H9 (cell line): ENCODE measurements around the gene MTOR. TPM values are rescaled to one million over a fixed set of nuclear protein-coding genes. Genes with fewer than 3 reads are reported as not detected.

Source experiments
- DNase-seq: peaks from one replicate; pipeline ENCODE4 v3.0.0-alpha.2; 2017
- H2AFZ ChIP-seq: one replicate; pipeline ENCODE4 v1.6.1; 2013; ENCODE audit warnings: mild to moderate bottlenecking, low read length, control low read depth, moderate library complexity
- H2AK5ac ChIP-seq: 2 replicates; pipeline ENCODE4 v1.6.1; 2013; ENCODE audit warnings: low read length, control low read depth, mixed read lengths; ENCODE audit not compliant: insufficient read length
- H2BK120ac ChIP-seq: one replicate; pipeline ENCODE4 v1.6.1; 2013; ENCODE audit warnings: low read depth, mild to moderate bottlenecking, low read length, control low read depth, inconsistent platforms; ENCODE audit not compliant: poor library complexity, severe bottlenecking
- H2BK12ac ChIP-seq: 2 replicates; pipeline ENCODE4 v1.6.1; 2013; ENCODE audit warnings: low read length, control low read depth, mixed read lengths, low read depth; ENCODE audit not compliant: insufficient read length
- H2BK15ac ChIP-seq: 2 replicates; pipeline ENCODE4 v1.6.1; 2013; ENCODE audit warnings: low read depth, low read length, control low read depth
- H2BK20ac ChIP-seq: one replicate; pipeline ENCODE4 v1.6.1; 2013; ENCODE audit warnings: low read depth, mild to moderate bottlenecking, low read length, control low read depth, inconsistent platforms; ENCODE audit not compliant: poor library complexity, severe bottlenecking
- H2BK5ac ChIP-seq: 2 replicates; pipeline ENCODE4 v1.6.1; 2013; ENCODE audit warnings: low read length, control low read depth, mixed read lengths; ENCODE audit not compliant: insufficient read length
- H3K14ac ChIP-seq: 2 replicates; pipeline ENCODE4 v1.6.1; 2013; ENCODE audit warnings: low read length, control low read depth; ENCODE audit not compliant: insufficient read depth
- H3K18ac ChIP-seq: 2 replicates; pipeline ENCODE4 v1.6.1; 2013; ENCODE audit warnings: low read depth, mild to moderate bottlenecking, mixed read lengths, low read length, control low read depth; ENCODE audit not compliant: insufficient read length
- H3K23ac ChIP-seq: 2 replicates; pipeline ENCODE4 v1.6.1; 2013; ENCODE audit warnings: low read length, control low read depth, mixed read lengths, low read depth; ENCODE audit not compliant: insufficient read length
- H3K23me2 ChIP-seq: 2 replicates; pipeline ENCODE4 v1.6.1; 2013; ENCODE audit warnings: low read depth, mild to moderate bottlenecking, mixed read lengths, low read length, control low read depth; ENCODE audit not compliant: insufficient read length, poor library complexity, severe bottlenecking
- H3K27ac ChIP-seq: 2 replicates; pipeline ENCODE4 v1.5.1; 2013; ENCODE audit warnings: low read length, control low read depth, mixed read lengths, low read depth; ENCODE audit not compliant: insufficient read length
- H3K27me3 ChIP-seq: 2 replicates; pipeline ENCODE4 v1.6.1; 2013; ENCODE audit warnings: low read length, control low read depth, inconsistent platforms; ENCODE audit not compliant: insufficient read depth
- H3K4ac ChIP-seq: 2 replicates; pipeline ENCODE4 v1.6.1; 2013; ENCODE audit warnings: low read depth, mild to moderate bottlenecking, control low read depth, inconsistent platforms, low read length, moderate library complexity
- H3K4me1 ChIP-seq: 2 replicates; pipeline ENCODE4 v1.6.1; 2013; ENCODE audit warnings: low read length, control low read depth, inconsistent platforms; ENCODE audit not compliant: insufficient read depth
- H3K4me2 ChIP-seq: 2 replicates; pipeline ENCODE4 v1.6.1; 2013; ENCODE audit warnings: low read length, control low read depth, mixed read lengths; ENCODE audit not compliant: insufficient read length, insufficient read depth
- H3K56ac ChIP-seq: 2 replicates; pipeline ENCODE4 v1.6.1; 2013; ENCODE audit warnings: low read depth, mild to moderate bottlenecking, mixed read lengths, low read length, control low read depth; ENCODE audit not compliant: insufficient read length
- H3K79me1 ChIP-seq: 2 replicates; pipeline ENCODE4 v1.6.1; 2013; ENCODE audit warnings: low read depth, mild to moderate bottlenecking, moderate library complexity, low read length, control low read depth, inconsistent platforms; ENCODE audit not compliant: insufficient read depth, poor library complexity, severe bottlenecking
- H3K79me2 ChIP-seq: 2 replicates; pipeline ENCODE4 v1.6.1; 2013; ENCODE audit warnings: low read length, control low read depth, inconsistent platforms; ENCODE audit not compliant: insufficient read depth
- H3K9ac ChIP-seq: 2 replicates; pipeline ENCODE4 v1.6.1; 2013; ENCODE audit warnings: low read length, control low read depth, mixed read lengths; ENCODE audit not compliant: insufficient read length; ENCODE audit errors: extremely low read depth
- H3K9me3 ChIP-seq: one replicate; pipeline ENCODE4 v1.6.1; 2013; ENCODE audit warnings: low read depth, low read length, inconsistent platforms; ENCODE audit not compliant: control insufficient read depth
- H3T11ph ChIP-seq: one replicate; pipeline ENCODE4 v1.6.1; 2013; ENCODE audit warnings: mild to moderate bottlenecking, low read length, control low read depth, inconsistent platforms
- H4K20me1 ChIP-seq: one replicate; pipeline ENCODE4 v1.6.1; 2013; ENCODE audit not compliant: control insufficient read depth, insufficient read length, insufficient read depth
- H4K5ac ChIP-seq: 2 replicates; pipeline ENCODE4 v1.6.1; 2013; ENCODE audit warnings: low read depth, mild to moderate bottlenecking, mixed read lengths, low read length, control low read depth; ENCODE audit not compliant: insufficient read length
- H4K8ac ChIP-seq: replicated peaks from 2 replicates; pipeline ENCODE4 v1.6.1; 2013; ENCODE audit warnings: low read length, control low read depth, mixed read lengths, low read depth; ENCODE audit not compliant: insufficient read length
- H4K91ac ChIP-seq: 2 replicates; pipeline ENCODE4 v1.6.1; 2013; ENCODE audit warnings: low read depth, mild to moderate bottlenecking, moderate library complexity, mixed read lengths, low read length, control low read depth; ENCODE audit not compliant: insufficient read length
- H3K27ac Mint-ChIP-seq, 3 experiments: 2 replicates in 2 of 3; 3 replicates in 1 of 3; pipeline ENCODE4 v1.8.0; 2020 to 2021; ENCODE audit warnings: mixed read lengths in 3 of 3, mild to moderate bottlenecking in 1 of 3, moderate library complexity in 1 of 3
- H3K27me3 Mint-ChIP-seq: 2 replicates; pipeline ENCODE4 v1.8.0; 2021; ENCODE audit warnings: low read depth, mild to moderate bottlenecking, moderate library complexity, mixed read lengths
- H3K36me3 Mint-ChIP-seq, 3 experiments: 2 replicates in 2 of 3; 3 replicates in 1 of 3; pipeline ENCODE4 v1.8.0; 2020 to 2021; ENCODE audit warnings: low read depth in 3 of 3, mixed read lengths in 3 of 3; ENCODE audit not compliant: insufficient read depth in 1 of 3
- H3K4me1 Mint-ChIP-seq, 2 experiments: 2 replicates each; pipeline ENCODE4 v1.8.0; 2020; ENCODE audit warnings: mixed read lengths in 2 of 2
- H3K4me3 Mint-ChIP-seq, 2 experiments: 2 replicates in 1 of 2; 3 replicates in 1 of 2; pipeline ENCODE4 v1.8.0; 2020 to 2021; ENCODE audit warnings: mild to moderate bottlenecking in 2 of 2, mixed read lengths in 2 of 2, moderate library complexity in 1 of 2
- H3K9me3 Mint-ChIP-seq, 2 experiments: 2 replicates in 1 of 2; 3 replicates in 1 of 2; pipeline ENCODE4 v1.8.0; 2020; ENCODE audit warnings: mild to moderate bottlenecking in 2 of 2, mixed read lengths in 2 of 2, moderate library complexity in 1 of 2
- WGBS: extraction: QIAGEN DNeasy Blood & Tissue Kit; methylation state at CpG from one replicate; pipeline ENCODE4 v1.1.7; 2013; ENCODE audit warnings: missing lambda C conversion rate, low lambda C conversion rate, mixed read lengths; ENCODE audit not compliant: insufficient read length; ENCODE audit errors: extremely low coverage; 5-methylcytosine and 5-hydroxymethylcytosine counted together
- total RNA-seq: library from RNA; stranded (reverse); gene quantifications from 2 replicates; pipeline ENCODE4 v1.2.1, GENCODE V29; 2021
- TF ChIP-seq, protein P1 (sequence below): fragments of 200-600 bp; sonication (generic); conservative IDR thresholded peaks from 3 replicates; pipeline ENCODE4 v1.8.0; 2021; ENCODE audit warnings: antibody characterized with exemption, mild to moderate bottlenecking

MTOR gene
- total RNA-seq, 1 experiment from 2014 or later = 67.5 TPM

DNA sequence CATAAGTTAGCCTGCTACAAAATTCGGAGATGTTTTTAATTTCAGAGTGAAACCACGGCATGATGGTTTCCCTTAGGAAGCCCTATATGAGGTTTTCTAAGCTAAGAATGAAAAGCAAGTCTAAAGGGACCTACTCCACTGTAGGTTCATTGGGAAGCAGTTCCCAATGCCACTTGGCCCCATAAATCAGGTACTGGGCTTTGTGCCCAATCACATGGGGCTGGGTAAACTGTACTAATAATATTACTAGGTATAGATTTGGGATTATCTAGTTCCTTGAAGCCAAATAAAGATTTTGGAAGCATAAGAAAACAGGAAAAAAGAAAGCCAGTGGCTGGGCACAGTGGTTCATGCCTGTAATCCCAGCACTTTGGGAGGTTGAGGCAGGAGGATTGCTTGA, 92.2 kb downstream of the MTOR start:
- no CpG with 5 or more reads among the region's 2 CpGs for WGBS
- Histone ChIP-seq H3K9ac (no peak overlapping the region), H4K5ac (no peak overlapping the region), H2BK15ac (no peak overlapping the region), H3K23me2 (no peaks in the 10 kb centered on the region), H3K9me3 (no peaks in the 10 kb centered on the region), H2BK12ac (no peak overlapping the region), H3K14ac (no peak overlapping the region), H3K4ac (no peak overlapping the region), H4K20me1 (no peaks in the 10 kb centered on the region), H3K27me3 (no peaks in the 10 kb centered on the region), H4K91ac (no peak overlapping the region), H3K56ac (no peak overlapping the region), H2BK5ac (no peak overlapping the region), H3K79me2 (no peaks in the 10 kb centered on the region), H2BK20ac (no peak overlapping the region), H2AFZ (no peak overlapping the region), H2BK120ac (no peak overlapping the region), H3K79me1 (no peaks in the 10 kb centered on the region), H4K8ac (no peak overlapping the region), H3K4me1 (no peaks in the 10 kb centered on the region), H3K4me2 (no peak overlapping the region), H3K23ac (no peak overlapping the region), H3K27ac (no peak overlapping the region), H2AK5ac (no peak overlapping the region), H3K18ac (no peak overlapping the region), H3T11ph (no peak overlapping the region)
- Mint-ChIP-seq H3K27ac (no peak overlapping the region), H3K4me1 (no peaks in the 10 kb centered on the region), H3K27me3 (no peaks in the 10 kb centered on the region), H3K36me3 (peaks cover 5 to 34% (median 8%) of the 10 kb centered on the region in 3 experiments; a peak in 5 of 7 replicates), H3K9me3 (no peaks in the 10 kb centered on the region; a peak in 1 of 5 replicates), H3K4me3 (no peak overlapping the region)
- DNase-seq = no peak
- TF ChIP-seq, protein P1, sequence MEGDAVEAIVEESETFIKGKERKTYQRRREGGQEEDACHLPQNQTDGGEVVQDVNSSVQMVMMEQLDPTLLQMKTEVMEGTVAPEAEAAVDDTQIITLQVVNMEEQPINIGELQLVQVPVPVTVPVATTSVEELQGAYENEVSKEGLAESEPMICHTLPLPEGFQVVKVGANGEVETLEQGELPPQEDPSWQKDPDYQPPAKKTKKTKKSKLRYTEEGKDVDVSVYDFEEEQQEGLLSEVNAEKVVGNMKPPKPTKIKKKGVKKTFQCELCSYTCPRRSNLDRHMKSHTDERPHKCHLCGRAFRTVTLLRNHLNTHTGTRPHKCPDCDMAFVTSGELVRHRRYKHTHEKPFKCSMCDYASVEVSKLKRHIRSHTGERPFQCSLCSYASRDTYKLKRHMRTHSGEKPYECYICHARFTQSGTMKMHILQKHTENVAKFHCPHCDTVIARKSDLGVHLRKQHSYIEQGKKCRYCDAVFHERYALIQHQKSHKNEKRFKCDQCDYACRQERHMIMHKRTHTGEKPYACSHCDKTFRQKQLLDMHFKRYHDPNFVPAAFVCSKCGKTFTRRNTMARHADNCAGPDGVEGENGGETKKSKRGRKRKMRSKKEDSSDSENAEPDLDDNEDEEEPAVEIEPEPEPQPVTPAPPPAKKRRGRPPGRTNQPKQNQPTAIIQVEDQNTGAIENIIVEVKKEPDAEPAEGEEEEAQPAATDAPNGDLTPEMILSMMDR = no peak
